ENCODE results near the gene PLEKHG2.
"Not testable (repeated sequence)": the region's sequence is repeated elsewhere in the genome, so short reads cannot be mapped to it uniquely, and the experiment has no call there.

The PLEKHG2 gene, protein sequence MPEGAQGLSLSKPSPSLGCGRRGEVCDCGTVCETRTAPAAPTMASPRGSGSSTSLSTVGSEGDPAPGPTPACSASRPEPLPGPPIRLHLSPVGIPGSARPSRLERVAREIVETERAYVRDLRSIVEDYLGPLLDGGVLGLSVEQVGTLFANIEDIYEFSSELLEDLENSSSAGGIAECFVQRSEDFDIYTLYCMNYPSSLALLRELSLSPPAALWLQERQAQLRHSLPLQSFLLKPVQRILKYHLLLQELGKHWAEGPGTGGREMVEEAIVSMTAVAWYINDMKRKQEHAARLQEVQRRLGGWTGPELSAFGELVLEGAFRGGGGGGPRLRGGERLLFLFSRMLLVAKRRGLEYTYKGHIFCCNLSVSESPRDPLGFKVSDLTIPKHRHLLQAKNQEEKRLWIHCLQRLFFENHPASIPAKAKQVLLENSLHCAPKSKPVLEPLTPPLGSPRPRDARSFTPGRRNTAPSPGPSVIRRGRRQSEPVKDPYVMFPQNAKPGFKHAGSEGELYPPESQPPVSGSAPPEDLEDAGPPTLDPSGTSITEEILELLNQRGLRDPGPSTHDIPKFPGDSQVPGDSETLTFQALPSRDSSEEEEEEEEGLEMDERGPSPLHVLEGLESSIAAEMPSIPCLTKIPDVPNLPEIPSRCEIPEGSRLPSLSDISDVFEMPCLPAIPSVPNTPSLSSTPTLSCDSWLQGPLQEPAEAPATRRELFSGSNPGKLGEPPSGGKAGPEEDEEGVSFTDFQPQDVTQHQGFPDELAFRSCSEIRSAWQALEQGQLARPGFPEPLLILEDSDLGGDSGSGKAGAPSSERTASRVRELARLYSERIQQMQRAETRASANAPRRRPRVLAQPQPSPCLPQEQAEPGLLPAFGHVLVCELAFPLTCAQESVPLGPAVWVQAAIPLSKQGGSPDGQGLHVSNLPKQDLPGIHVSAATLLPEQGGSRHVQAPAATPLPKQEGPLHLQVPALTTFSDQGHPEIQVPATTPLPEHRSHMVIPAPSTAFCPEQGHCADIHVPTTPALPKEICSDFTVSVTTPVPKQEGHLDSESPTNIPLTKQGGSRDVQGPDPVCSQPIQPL (N-terminal part only)

DNA sequence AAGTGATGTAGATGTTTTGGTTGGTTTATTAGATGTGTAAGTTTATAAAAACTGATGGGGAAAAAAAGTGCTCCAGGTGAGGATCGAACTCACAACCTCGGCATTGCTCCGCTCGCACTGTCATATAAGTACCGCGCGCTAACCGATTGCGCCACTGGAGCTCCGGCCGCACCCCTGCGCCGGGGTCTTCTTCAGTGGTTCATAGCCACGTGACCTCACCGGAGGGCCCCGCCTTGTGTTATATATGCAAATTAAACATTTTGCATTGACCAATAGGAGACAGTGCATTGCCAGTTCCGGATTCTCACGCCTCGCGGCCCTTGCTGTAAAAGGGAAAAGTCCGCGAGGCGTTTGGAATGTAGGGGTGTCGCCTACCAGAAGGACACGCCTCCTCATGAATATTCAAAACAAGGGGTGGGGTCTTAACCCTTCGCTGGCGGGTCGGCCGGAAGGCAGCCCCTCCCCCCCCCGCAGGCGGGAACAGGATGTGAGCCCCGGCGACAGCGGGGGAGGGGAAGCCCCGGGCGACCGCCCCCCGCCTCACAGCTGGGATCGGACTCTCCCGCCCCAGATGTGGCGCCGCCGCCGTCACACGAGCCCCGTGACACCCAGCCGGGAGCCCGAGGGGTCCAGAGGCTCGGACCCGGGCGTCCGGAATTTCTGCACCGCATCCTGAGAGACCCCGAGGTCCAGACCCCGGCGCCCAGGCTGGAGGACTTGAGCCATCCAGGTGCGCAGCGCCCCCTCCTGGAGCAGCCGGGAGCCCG lies at the start of gene PLEKHG2:
Gene PLEKHG2, plus strand, starts transcription at position 570 of the 767 bp plus-strand sequence. CDS start 1,418 bp downstream, outside the sequence.
- DNase-seq (ENCODE audit: low read depth in 2 of 2), result peak; percentile 96 to 99

DNA sequence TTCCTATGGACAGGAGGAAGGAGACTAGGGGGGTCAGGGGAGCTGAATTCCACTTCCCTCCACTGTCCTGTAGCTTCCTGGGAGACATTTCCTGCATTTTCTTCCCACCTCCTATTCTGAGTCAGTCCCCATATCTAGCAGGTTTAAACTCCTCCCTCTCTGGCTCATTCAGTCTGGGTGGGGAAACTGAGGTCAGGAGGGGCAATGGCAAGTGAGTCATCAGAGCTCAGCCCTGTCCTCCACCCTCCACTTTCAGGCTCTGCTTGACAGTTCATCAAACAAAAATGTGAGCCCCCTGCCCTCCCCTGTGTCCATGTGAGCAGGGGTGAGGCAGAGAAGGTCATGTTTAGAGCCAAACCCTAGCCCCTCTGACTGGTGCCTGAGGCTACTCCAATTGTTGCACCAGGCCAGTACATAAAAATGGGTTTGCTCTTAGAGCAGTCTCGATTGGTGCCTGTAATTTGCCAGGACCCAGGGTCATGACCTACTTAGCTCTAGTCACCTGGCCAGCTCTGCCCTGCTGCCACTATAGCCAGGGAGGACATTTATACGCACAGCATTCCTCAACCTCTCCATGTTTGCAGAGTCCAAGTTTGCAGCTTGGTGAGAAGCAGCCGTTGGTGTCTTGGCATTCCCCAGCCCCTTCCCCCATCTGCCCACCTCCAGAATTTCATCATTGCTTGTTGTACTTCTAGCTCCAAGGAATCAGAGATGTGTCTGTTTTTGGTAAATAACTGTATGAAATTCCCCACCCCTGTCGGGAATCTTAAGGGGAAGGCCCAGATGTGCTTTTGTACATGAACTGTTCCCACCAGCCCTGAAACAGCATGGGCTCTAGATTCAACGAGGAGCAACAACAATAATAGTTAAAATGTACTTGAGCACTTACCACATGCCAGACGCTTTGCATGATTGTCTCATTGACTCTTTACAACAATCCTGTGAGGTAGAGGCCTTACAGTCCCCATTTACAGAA lies 49.5 kb upstream of the PLEKHG2 start:
- DNase-seq (ENCODE audit: low read depth in 2 of 2), result no peak

DNA sequence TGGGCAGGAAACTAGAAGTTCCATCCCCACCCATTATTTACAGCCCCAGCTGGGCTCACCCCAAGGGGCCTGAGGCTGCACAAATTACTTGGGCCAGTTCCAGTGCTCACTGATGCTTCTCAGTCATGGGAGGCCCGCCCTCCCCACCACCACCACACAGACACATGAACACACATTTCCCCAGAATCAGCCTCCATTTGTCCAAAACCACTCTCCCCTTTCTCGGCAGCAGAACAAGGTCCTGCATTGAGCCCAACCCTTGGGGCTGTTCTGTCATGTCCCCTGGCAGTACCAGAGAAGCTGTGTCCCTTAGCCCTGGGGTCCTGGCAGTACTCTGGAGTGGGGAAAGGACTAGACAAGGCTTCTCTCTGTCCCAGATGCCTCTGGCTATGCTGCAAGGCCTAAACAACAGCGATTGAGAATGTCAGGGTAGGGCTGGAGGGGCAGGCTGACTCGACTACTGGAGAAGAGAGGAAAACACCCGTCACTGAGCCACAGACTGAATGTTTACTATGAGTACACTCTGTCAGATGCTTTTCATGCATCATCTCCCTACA lies 48.5 kb upstream of the PLEKHG2 start:
- no peak for DNase-seq (ENCODE audit: low read depth in 2 of 2)

DNA sequence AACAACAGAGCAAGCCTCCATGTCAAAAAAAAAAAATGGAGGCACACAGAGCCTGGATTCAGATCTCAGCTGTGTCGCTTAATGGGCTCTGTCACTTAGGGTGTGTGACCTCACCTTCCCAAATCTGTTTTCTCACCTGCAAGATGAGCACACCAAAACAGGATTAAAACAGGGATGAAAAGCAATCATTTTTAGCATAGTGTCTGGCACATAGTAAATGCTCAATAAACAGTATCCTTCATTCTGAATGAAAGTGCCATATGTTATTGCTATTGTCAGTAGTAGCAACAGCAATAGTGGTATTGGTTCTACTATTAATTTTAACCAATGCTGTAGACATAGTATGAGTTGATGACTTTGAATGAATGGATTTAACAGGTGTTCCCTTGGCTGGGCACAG lies 46.9 kb upstream of the PLEKHG2 start:
- DNase-seq (ENCODE audit: low read depth in 2 of 2), result no peak

DNA sequence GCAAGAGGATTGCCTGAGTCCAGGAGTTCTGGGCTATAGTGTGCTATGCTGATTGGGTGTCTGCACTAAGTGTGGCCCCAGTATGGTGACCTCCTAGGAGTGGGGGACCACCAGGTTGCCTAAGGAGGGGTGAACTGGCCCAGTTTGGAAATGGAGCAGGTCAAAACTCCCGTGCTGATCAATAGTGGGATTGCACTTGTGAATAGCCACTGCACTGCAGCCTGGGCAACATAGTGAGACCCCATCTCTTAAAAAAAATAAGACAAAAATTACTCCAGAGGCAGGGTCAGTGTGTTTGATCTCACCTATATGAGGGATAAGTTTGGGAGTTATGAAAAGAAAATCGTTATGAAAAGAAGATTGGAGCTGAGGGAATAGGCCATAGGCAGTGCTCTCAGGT lies 43.3 kb upstream of the PLEKHG2 start:
- DNase-seq (ENCODE audit: low read depth in 2 of 2), result no peak

DNA sequence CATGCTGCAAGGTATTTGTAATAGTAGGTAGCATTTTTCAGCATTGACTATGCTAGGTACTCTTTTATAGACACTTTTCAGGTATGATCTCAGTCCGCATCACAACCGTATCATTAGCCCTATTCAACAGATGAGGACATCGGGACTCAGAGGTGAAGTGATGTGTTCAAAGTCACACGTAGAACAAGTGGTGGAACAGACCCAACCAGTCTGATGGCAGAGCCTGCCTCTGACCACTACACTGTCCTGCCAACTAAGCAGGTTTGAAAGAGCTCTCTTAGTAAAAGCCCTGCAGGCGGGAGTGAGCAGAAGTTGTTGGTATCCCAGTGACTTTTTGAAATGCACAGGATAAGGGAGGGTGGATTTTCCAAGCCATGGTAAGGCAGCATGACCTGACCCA lies 41.7 kb upstream of the PLEKHG2 start:
- DNase-seq (ENCODE audit: low read depth in 2 of 2), result no peak

DNA sequence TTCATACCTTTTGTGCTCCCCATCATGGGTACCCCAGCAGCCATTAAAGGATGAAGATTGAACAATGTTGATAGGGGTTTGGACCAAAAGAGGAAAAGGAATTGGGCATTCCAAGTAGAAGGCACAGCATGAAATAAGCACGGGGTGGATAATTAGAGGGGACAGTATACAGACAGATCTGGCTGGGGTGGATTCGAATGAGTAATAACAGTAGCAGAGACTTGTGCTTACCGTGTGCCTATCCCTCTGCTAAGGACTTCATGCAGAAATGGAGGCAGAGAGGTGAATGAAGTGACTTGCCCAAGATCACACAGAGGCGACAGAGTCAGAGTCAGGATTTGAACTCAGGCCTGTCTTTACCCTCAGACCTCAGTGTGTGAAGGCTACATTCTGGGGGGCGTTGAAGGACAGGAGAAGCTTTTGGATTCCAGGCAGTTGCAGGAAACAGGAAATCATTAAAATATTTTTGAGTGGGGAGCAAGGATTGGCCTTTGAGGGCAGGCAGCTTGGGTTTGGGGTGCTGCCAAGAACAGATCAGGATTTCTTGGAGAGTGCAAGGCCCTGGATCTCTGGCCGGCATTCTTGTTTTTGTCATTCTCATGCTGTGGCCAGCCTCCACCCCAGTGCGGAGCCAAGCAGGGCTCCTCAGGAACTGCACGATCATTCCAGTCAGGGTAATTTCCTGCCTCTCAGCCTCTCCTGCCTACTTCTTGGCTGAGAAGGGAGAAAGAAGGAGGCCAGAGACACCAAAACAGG lies 40.2 kb upstream of the PLEKHG2 start:
- no peak for DNase-seq (ENCODE audit: low read depth in 2 of 2)

DNA sequence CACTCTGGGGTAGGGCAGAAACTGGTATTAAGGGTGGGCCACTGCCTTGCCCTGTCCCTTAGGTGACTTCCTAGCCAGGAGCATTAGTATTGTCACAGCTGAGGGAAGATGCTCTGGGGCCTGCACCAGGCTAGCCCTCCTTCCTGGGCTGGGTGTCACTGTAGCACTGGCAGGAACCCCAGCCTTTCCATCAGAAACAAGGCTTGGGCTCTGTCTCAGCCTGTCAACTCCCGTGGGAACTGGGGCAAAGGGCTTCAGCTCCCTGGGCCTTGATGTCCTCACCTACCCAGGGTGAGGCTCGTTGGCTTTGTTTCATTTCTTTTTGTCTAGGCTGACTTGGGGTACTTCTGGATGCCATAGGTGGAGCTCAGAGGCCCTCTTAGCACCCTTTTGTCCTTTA lies 39.5 kb upstream of the PLEKHG2 start:
- no peak for DNase-seq (ENCODE audit: low read depth in 2 of 2)

DNA sequence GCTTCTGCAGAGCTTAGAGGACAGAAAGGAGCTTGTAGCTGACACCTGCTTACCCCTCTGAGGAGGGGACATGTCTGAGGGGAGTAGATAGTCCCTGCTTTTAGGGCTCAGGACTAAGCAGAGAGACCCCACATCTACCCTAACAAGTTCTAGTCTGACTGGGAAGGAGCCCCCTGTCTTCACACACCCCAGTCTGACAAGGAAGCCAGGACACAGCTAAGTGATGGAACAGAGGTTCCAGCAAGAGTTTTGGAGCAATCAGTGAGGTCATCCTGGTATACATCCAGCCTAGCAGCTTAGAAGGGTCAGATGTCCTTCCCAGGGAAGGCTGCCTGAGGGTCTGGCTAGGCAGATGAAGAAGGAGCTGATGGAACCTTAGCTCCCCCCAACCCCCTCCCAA lies 36.5 kb upstream of the PLEKHG2 start:
- DNase-seq (ENCODE audit: low read depth in 2 of 2), result no peak

DNA sequence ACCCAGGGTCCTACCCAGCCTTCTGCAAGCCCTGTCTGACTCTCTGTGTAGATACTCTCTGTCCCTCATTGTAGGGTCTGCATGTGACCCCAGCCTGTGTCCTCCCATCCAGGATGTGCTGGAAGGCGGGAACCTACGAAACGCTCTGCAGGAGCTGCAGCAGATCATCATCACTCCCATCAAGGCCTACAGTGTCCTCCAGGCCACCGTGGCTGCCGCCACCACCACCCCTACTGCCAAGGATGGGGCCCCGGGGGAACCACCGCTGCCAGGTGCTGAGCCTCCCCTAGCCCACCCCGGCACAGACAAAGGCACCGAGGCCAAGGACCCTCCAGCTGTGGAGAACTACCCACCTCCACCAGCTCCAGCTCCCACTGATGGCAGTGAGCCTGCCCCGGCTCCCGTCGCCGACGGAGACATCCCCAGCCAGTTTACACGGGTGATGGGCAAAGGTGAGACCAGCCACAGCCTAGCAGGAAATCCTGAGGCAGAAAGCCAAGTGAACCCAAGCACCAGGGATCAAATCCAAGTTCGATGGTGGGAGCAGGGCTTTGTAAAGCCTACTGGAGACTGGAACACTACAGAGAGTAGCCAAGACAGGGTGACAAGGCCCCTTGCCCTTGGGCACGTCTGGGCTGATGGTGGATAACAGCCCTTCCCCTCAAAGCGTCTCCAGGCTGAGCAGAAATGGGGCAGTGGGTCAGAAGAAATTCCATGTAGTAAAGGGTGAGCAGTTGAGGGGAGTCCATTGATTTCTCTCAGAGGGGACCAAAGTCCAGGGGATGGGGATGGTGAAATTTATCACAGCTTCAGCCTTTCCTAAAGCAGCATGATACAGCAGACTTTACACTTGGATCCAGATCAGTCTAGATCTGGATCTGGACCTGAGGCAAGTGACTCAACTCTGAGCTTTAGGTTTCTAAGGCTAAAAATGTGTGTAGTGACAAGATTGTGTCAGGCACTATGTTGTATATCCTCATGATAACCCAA lies 34.8 kb upstream of the PLEKHG2 start:
- DNase-seq (ENCODE audit: low read depth in 2 of 2), result no peak

DNA sequence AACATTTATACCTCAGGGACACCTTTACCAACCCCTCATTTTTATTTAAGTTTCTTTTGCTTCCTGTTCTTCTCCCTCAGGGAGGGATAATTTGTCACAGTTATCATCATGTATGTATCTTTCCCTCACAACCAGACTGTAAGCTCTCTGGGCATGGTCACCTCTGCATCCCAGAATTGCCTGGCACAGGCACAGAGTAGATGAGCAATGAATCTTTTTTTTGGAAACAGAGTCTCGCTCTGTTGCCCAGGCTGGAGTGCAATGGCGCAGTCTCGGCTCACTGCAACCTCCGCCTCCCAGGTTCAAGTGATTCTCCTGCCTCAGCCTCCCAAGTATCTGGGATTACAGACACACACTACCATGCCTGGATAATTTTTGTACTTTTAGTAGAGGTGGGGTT lies 33.1 kb upstream of the PLEKHG2 start:
- DNase-seq (ENCODE audit: low read depth in 2 of 2), result not testable (repeated sequence)

DNA sequence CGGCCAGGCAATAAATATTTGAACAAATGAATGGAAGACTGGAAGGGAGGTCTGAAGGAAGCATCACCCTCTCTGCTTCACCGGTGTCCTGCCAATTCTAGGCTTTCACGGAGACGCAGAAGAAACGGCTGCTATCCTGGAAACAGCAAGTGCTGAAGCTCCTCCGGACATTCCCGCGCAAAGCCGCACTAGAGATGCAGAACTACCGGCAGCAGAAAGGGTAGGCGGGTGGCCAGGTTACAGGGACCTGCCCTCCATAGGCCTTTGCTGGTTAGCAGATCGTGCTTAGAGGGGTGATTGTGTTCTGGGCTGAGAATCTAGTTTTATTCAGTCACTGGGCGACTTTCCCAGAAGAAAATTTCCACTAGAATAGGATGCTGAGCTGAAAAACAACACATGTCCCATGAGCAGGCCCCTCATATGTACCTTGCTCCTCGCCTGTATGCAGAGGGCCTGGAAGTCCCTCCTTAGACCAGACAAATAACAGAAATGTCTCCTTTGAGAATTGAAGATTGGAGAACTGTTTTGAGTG lies 32.5 kb upstream of the PLEKHG2 start:
- DNase-seq (ENCODE audit: low read depth in 2 of 2), result no peak

DNA sequence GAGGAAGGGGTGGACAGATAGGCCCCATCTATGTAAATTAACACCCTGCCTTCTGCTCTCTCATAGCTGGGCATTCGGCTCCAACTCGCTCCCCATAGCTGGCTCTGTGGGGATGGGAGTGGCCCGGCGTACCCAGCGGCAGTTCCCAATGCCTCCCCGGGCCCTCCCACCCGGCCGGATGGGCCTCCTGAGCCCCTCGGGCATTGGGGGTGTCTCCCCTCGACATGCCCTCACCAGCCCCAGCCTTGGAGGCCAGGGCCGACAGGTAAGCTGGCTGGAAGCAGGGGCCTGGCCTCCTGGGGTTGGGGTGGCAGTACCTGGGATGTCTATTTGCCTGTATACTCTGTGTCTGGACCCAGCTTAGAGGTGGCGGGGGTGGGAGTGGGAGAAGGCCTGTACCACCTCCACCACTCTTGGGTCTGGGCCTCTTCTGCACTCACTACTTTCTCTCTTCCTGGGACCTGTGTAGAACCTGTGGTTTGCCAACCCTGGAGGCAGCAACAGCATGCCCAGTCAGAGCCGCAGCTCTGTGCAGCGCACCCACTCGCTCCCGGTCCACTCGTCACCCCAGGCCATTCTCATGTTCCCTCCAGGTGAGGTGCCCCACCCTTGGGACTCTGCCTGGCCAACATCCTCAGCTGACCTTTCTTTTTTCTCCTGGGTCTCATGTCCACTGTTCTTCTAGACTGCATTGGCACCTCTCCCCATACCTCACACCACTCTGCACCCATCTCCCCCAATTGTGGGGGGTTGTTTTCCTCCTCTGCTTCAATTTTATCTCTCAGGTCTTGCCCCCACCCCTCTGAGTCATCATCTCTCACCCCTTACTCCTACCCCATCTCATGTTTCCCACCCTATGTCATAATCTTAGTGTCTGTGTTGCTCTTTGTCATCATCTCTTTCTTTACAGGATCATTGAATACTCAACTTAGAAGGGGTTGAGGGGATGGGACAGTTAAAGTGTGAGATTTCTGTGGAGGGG lies 31.7 kb upstream of the PLEKHG2 start:
- DNase-seq (ENCODE audit: low read depth in 2 of 2), result no peak

DNA sequence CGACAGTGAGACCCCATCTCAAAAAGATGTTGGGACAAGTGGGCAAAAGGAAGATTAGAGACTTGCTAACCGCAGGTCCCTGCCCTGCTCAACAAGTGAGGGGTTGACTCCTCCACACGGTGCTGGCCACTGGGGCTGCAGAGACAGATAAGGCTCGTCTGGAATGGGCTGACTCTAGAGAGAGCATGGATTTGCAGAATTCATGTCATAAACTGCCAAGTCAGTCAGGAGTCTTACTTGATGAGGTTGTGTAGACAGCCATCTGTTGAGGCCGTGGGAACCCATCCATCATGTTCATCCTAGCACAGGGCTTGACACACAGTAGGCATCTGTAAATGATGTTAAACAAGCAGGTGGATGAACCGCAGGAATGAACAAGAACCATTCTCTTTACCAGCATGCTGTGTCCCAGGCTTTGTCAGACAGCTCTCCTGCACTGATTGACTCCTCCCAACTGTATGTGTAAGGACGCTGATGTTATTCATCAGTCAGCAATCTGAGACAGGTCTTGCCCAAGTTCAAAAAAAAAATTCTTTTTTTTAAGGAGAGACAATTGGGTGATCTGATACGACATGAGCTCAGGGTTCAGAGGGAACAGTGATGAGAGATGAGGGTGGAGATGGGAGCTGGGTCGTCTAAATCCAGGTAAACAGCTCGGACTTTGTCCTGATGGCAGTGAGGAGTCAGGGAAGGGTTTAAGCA lies 30.4 kb upstream of the PLEKHG2 start:
- no peak for DNase-seq (ENCODE audit: low read depth in 2 of 2)

DNA sequence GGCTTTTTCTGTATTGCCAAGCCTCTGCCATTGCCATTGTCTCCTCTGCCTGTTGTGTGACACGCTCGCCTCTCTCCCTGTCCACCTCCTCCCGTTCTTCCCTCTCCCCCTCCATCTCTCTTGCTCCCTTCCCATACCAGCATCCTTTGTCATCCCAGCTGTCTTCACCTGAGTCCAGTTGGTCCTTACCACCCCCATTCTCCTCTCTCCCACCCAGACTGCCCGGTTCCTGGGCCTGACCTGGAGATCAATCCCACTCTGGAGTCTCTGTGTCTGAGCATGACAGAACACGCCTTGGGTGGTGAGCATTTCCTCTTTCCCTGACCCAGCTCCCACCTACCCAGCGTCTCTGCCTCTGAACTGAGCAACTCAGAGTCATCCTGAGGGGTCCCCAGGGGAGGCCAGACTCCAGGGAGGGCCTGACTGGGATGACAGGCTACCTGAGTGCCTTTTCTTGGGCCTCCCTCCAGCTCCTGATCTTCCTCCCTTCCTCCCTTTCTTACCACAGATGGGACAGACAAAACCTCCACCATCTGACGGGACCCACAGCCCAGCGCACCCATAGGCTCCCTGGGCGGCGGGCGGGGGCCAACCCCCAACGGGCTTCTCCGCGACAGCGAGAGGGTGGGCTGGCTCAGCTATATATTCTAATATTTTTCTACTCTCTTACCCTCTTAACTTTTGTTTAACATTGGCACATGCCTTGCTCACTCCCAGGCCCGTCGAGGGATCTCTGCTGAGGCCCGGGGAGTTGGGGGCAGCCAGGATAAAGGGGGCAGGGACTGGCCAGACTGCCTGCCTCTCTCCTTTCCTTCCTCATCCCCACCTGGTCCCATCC lies 29.3 kb upstream of the PLEKHG2 start:
- no peak for DNase-seq (ENCODE audit: low read depth in 2 of 2)
